HG03354 (cell line): ENCODE results near the gene ANGEL2.
"Not testable (repeated sequence)": the region's sequence is repeated elsewhere in the genome, so short reads cannot be mapped to it uniquely, and the experiment has no call there.

Experiments used
- ATAC-seq: cut with Tn5 transposase; IDR thresholded peaks from one replicate; pipeline ENCODE4 v1.9.1; 2021; ENCODE audit warnings: mild to moderate bottlenecking; ENCODE audit not compliant: unreplicated experiment, poor library complexity, severe bottlenecking

ANGEL2 gene

GRCh38 chr1:213015099-213016050 is at the start of gene ANGEL2:
Gene ANGEL2, minus strand, starts transcription at chr1:213015867. Its CDS starts 196 bp downstream, at chr1:213015671.
- ATAC-seq, result peak; percentile 95

- ATAC-seq, result no peak
Observed at GRCh38 chr1:213061263-213061662, 45.6 kb upstream of the ANGEL2 start.

GRCh38 chr1:213060836-213061235 is 45.2 kb upstream of the ANGEL2 start:
- no peak for ATAC-seq

GRCh38 chr1:213057264-213058059 is 41.8 kb upstream of the ANGEL2 start:
- no peak for ATAC-seq

GRCh38 chr1:213055767-213056166 is 40.1 kb upstream of the ANGEL2 start:
- no peak for ATAC-seq

GRCh38 chr1:213054733-213055591 is 39.3 kb upstream of the ANGEL2 start:
- ATAC-seq, result no peak

GRCh38 chr1:213054142-213054541 is 38.5 kb upstream of the ANGEL2 start:
- no peak for ATAC-seq

GRCh38 chr1:213053455-213053854 is 37.8 kb upstream of the ANGEL2 start:
- ATAC-seq, result no peak

GRCh38 chr1:213051881-213052202 is 36.2 kb upstream of the ANGEL2 start:
- no peak for ATAC-seq

- peak; percentile 99 for ATAC-seq
Observed at GRCh38 chr1:213051127-213051880, 35.6 kb upstream of the ANGEL2 start, which contains the start of gene RPS6KC1. Gene RPS6KC1, plus strand, starts transcription at chr1:213051241. Its CDS starts 164 bp downstream, at chr1:213051405.

GRCh38 chr1:213050745-213051126 is 35.1 kb upstream of the ANGEL2 start:
- ATAC-seq, result peak; percentile 40

GRCh38 chr1:213049232-213049631 is 33.6 kb upstream of the ANGEL2 start:
- no peak for ATAC-seq

- not testable (repeated sequence) for ATAC-seq
Observed at GRCh38 chr1:213045321-213046226, 29.9 kb upstream of the ANGEL2 start.

GRCh38 chr1:213041443-213041842 is 25.8 kb upstream of the ANGEL2 start:
- no peak for ATAC-seq

GRCh38 chr1:213035573-213035972 is 19.9 kb upstream of the ANGEL2 start:
- ATAC-seq, result no peak

GRCh38 chr1:213034713-213035112 is 19.0 kb upstream of the ANGEL2 start:
- no peak for ATAC-seq

- ATAC-seq, result no peak
Observed at GRCh38 chr1:213032651-213033050, 17.0 kb upstream of the ANGEL2 start.

GRCh38 chr1:213027024-213027423 is 11.4 kb upstream of the ANGEL2 start:
- not testable (repeated sequence) for ATAC-seq
